ENCODE results near the gene CD247. TPM values are rescaled to one million over a fixed set of nuclear protein-coding genes. Genes with fewer than 3 reads are reported as not detected.

CD247 gene
- total RNA-seq, 1 donor from 2014 or later, result 0.57 TPM

GRCh38 chr1:167431261-167431908, 86.9 kb downstream of the CD247 start:
- DNase-seq (no peak), ATAC-seq (peak; percentile 70)
- intact Hi-C loops (cut with micrococcal nuclease), result no loop called here

GRCh38 chr1:167430849-167431242, 87.5 kb downstream of the CD247 start:
- DNase-seq (no peak), ATAC-seq (peak; percentile 18)
- intact Hi-C loops (cut with micrococcal nuclease), result no loop called here

- DNase-seq, result no peak
- ATAC-seq, result no peak
- intact Hi-C loops (cut with micrococcal nuclease), result no loop called here
Observed at GRCh38 chr1:167430134-167430848, 88.0 kb downstream of the CD247 start.

- intact Hi-C loops (cut with micrococcal nuclease), result no loop called here
- ATAC-seq (no peak), DNase-seq (no peak)
Observed at GRCh38 chr1:167429612-167430011, 88.7 kb downstream of the CD247 start.

DNA sequence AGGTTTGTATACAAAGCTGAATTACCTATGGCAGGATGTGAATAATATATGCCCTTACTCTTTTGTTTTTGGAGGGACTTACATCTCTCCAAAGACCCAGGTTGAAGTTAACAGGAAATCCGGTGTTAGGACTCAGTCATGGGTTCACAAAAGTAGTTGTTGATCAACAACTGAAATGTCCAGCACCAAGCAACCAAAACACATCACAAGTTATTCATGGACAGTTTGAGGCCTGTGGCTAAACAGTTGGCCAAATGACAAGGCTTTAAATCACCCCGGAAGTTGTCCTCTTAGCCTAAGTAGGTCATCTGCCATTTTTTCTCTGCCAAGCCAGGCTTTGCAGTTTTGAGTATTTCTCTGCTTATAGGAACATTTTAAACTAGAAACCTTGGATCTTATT, 89.9 kb downstream of the CD247 start:
- ATAC-seq (peak; percentile 13), DNase-seq (no peak)
- intact Hi-C loops (cut with micrococcal nuclease), result no loop called here

GRCh38 chr1:167427848-167428247, 90.5 kb downstream of the CD247 start:
- no peak for ATAC-seq
- DNase-seq, result no peak
- intact Hi-C loops (cut with micrococcal nuclease), result no loop called here

GRCh38 chr1:167426716-167427115, 91.6 kb downstream of the CD247 start:
- no peak for DNase-seq
- no peak for ATAC-seq
- intact Hi-C loops (cut with micrococcal nuclease), result no loop called here

DNA sequence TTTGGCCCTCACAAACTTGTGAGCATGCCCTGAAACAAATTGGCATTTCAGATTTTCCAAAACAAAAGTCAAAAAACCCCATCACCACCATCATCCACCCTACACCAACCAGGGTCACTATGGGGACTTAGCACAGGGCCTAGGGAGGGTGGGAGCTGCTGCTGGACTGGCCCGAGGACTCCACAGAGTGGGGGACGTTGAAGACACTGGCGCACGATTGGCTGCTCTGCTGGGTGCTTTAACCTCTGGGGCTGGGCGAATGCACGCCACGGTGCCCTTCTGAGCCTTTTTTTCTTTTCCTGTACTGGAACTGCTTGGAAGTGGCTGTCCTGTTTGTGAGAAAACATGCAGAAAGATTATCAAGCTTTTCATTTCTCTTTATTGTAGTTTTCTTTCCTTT, 92.8 kb downstream of the CD247 start:
- ATAC-seq (no peak), DNase-seq (no peak)
- intact Hi-C loops (cut with micrococcal nuclease), result no loop called here

DNA sequence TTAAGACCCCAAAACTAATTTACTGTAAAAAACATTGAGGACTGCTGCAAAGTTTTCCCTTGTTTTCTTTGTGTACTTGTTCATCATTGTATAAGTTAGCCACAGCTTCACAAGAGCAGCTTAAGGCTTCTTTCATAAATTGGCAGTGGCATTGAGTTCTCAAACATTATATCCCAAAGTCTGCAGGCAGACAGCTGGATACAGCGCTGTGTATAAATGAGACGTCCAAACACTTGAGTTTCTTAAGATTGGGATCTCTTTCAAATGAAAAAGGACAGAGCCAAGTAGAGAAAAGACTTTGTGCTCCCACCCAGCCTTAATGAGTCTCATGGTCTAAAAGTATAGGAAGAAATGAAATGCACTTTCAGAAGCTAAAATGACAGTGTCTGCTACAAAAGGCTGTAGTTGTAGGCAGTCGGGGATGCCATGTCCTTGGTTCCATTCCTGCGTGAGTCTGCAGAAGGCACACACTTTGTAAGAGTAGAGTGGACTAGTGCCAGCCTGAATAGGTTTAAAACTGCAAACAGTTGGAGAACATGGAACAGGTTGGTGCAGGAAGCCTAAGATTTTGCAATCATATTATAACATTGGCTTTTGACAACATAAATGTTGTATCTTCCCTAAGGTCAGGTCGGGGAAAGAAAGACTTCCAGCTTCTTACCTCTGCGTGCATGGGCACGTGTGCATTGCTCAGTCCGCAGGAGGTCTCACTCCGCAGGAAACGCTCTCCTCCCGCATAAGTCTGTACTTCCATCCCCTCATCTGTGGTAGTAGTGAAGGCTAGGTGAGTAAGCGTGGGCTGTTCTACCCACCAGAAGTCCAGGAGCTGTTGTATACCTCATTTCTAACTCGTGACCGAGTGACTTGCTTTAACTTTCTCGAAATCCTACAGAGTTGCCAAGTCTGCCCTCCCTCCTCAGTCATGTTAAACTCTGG, 94.4 kb downstream of the CD247 start:
- intact Hi-C loops (cut with micrococcal nuclease), result no loop called here
- DNase-seq (no peak), ATAC-seq (no peak)

DNA sequence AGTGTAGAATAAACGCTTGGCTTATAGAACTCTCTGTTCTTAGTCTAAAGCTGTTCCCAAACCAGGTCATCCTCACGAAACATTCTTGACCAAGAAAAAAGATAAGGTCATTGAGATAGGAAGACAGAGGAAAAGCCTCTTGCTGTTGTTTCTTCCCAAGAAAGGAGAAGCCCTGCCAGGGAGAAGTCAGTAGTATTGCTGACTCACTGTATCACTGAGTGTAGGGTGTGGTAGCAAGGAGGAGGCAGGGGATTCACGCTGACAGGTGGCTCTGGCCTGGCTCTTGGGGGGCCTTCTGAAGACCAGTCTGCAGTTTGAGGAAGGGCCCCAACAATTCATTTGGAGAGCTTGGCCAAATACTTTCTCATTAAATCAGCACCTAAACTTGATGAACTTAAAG, 97.8 kb downstream of the CD247 start:
- intact Hi-C loops (cut with micrococcal nuclease), result no loop called here
- DNase-seq (no peak), ATAC-seq (no peak)

- no peak for DNase-seq
- intact Hi-C loops (cut with micrococcal nuclease), result no loop called here
- no peak for ATAC-seq
Observed at GRCh38 chr1:167419245-167419644, 99.1 kb downstream of the CD247 start.

GRCh38 chr1:167418391-167418790, 99.9 kb downstream of the CD247 start:
- intact Hi-C loops (cut with micrococcal nuclease), result no loop called here
- DNase-seq (no peak), ATAC-seq (no peak)

GRCh38 chr1:167416506-167416905, 101.8 kb downstream of the CD247 start:
- no peak for ATAC-seq

DNA sequence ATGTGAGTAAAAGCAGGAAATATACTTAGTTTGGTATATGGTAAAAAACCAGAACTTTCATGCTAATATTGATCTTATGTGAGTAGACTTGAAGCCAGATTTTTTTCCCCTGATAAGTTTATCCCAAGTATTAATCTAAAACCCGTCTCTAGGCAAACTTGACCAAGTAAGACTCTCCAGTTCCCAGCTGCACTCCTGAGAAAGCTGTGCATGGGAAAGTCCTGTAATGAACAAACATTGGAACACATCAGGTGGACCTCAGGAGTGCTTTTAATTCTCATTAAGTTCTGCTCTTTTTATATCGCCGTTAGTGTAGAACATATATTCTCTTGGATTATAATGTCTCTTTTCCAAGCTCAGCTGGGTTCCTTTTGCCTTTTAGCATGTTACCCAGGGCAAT, 105.0 kb downstream of the CD247 start:
- no peak for ATAC-seq
- DNase-seq, result no peak
- intact Hi-C loops (cut with micrococcal nuclease), result no loop called here

More at GRCh38 chr1:167416506-167416905, 101.8 kb downstream of the CD247 start:
- intact Hi-C loops (cut with micrococcal nuclease), result no loop called here
- no peak for DNase-seq

GRCh38 chr1:167412920-167413319, 105.4 kb downstream of the CD247 start:
- no peak for ATAC-seq
- intact Hi-C loops (cut with micrococcal nuclease), result no loop called here
- DNase-seq, result no peak

DNA sequence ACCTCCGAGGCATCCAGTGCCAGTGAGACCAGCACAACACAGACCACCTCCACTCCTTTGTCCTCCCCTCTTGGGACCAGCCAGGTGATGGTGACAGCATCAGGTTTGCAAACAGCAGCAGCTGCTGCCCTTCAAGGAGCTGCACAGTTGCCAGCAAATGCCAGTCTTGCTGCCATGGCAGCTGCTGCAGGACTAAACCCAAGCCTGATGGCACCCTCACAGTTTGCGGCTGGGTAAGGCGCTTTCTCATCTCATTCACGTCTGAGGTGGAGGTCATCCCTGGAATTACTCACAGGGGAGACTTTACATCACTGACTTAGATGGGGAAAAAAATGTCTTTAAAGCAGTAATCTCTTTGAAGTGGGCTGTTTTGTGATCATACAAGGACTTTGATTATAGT, 106.3 kb downstream of the CD247 start:
- intact Hi-C loops (cut with micrococcal nuclease), result no loop called here
- DNase-seq (no peak), ATAC-seq (no peak)

DNA sequence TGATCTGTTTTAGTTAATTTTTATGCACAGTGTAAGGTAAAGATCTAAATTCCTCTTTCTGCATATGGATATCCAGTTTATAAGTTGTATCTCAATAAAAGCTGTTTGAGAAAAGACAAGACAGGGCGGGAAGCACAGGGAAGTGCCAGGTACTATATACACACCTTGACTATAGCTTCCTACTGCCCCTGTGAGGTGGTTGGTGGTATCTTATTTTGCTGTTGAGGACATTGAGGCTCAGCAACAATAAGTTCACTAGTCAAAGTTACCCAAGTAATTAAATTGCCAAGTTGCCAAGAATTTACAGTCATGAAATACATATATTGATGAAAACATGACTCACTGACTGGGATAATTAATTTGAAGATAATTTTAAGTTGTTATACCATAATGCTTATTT, 109.1 kb downstream of the CD247 start:
- intact Hi-C loops (cut with micrococcal nuclease), result no loop called here
- no peak for ATAC-seq
- DNase-seq, result no peak

GRCh38 chr1:167408355-167408754, 110.0 kb downstream of the CD247 start:
- ATAC-seq (no peak), DNase-seq (no peak)
- intact Hi-C loops (cut with micrococcal nuclease), result no loop called here

GRCh38 chr1:167404908-167405307, 113.4 kb downstream of the CD247 start:
- intact Hi-C loops (cut with micrococcal nuclease), result no loop called here
- ATAC-seq (no peak), DNase-seq (no peak)
